Lung microvascular endothelial cell (primary cell): ENCODE results near the gene SPINT3. TPM values are rescaled to one million over a fixed set of nuclear protein-coding genes. Genes with fewer than 3 reads are reported as not detected.

Experiments used
- DNase-seq, 2 donors: peaks; one replicate each; pipeline versions ENCODE4 v3.0.0 to v3.0.0-alpha.2; 2010; ENCODE audit warnings: low read depth in 2 of 2
- total RNA-seq: library from RNA; depleted of rRNA; stranded (reverse); fragments of >200 nt; gene quantifications from 2 replicates; pipeline ENCODE4 v1.2.1, GENCODE V29; 2014

The SPINT3 gene
- total RNA-seq, 1 donor from 2014 or later = not detected

- DNase-seq = no peak
Measured at GRCh38 chr20:45462711-45463509, 52.5 kb downstream of the SPINT3 start.

Other genes starting within 250 kb of the SPINT3 start
- gene RBPJL, start 208.8 kb downstream of the SPINT3 start, total RNA-seq = not detected in 2 replicates
- gene MATN4, start 207.3 kb downstream of the SPINT3 start, total RNA-seq = not detected in 2 replicates
- 31.8 and 65.1 TPM in 2 replicates for gene SDC4, start 167.2 kb downstream of the SPINT3 start, total RNA-seq
- gene SYS1, start 152.5 kb downstream of the SPINT3 start, total RNA-seq = 15.9 and 28.4 TPM in 2 replicates
- gene TP53TG5, start 137.3 kb downstream of the SPINT3 start, total RNA-seq = not detected in 2 replicates
- gene DBNDD2, start 107.3 kb downstream of the SPINT3 start, total RNA-seq = 5.0 and 5.2 TPM in 2 replicates
- gene PIGT, start 99.5 kb downstream of the SPINT3 start, total RNA-seq = 17.4 and 22.2 TPM in 2 replicates
- gene WFDC2, start 45.9 kb downstream of the SPINT3 start, total RNA-seq = not detected in 2 replicates
- not detected in 2 replicates for gene WFDC6, start 23.9 kb upstream of the SPINT3 start, total RNA-seq
- gene EPPIN, start 31.8 kb upstream of the SPINT3 start, total RNA-seq = not detected in 2 replicates
- not detected in 2 replicates for gene WFDC8, start 63.7 kb upstream of the SPINT3 start, total RNA-seq
- gene WFDC10A, start 114.1 kb upstream of the SPINT3 start, total RNA-seq = not detected in 2 replicates
- not detected in 2 replicates for gene WFDC9, start 115.7 kb upstream of the SPINT3 start, total RNA-seq
- gene WFDC11, start 154.6 kb upstream of the SPINT3 start, total RNA-seq = not detected in 2 replicates
- not detected in 2 replicates for gene WFDC13, start 186.4 kb upstream of the SPINT3 start, total RNA-seq
- gene WFDC10B, start 189.4 kb upstream of the SPINT3 start, total RNA-seq = not detected in 2 replicates
- not detected in 2 replicates for gene SPINT4, start 206.7 kb upstream of the SPINT3 start, total RNA-seq